HG03342 (cell line): Measurements from ENCODE around the gene SPDYE17.
"Not testable (repeated sequence)": the region's sequence is repeated elsewhere in the genome, so short reads cannot be mapped to it uniquely, and the experiment has no call there.

ENCODE experiments used
- ATAC-seq: cut with Tn5 transposase; IDR thresholded peaks from one replicate; pipeline ENCODE4 v1.9.1; 2021; ENCODE audit warnings: mild to moderate bottlenecking, moderate library complexity; ENCODE audit not compliant: unreplicated experiment

The SPDYE17 gene

GRCh38 chr7:76974336-76974735 is 57.8 kb downstream of the SPDYE17 start:
- ATAC-seq = not testable (repeated sequence)

GRCh38 chr7:76972391-76972790 is 59.8 kb downstream of the SPDYE17 start:
- not testable (repeated sequence) for ATAC-seq
